ENCODE results near the gene PXDC1. TPM values are rescaled to one million over a fixed set of nuclear protein-coding genes. Genes with fewer than 3 reads are reported as not detected.
"Not testable (repeated sequence)": the region's sequence is repeated elsewhere in the genome, so short reads cannot be mapped to it uniquely, and the experiment has no call there.

Gene PXDC1
- total and polyA plus RNA-seq, 10 donors: 17.7 to 51.5 (median 32.0) TPM

DNA sequence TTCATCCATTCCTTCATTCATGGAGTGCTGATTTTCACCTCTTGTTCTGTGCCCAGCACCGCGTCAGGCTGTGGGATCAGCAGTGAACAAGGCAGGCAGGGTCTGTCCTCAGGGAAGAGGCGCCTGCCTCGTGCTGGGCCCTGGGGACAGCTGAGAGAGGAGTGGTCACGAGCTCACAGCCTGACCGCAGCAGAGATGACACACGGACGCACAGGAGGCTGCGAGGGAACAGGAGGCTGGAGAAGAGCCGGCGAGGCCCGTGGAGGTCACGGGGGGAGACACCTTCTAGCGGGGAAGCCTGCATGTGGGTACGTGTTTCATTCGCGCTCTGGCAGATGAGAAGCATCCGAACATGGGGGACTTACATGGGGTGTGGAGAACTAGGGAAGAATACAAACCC lies 27.5 kb downstream of the PXDC1 start:
- DNase-seq: peak; percentile 45
- no peaks in the 10 kb centered on the region for H3K9me3 ChIP-seq
- intact Hi-C loops (cut with DNase I; ENCODE audit: low total_unique reads): no loop called here
- no peak overlapping the region for H3K4me3 ChIP-seq
- peaks cover 0 to 8% (median 0%) of the 10 kb centered on the region in 6 donors for H3K4me1 ChIP-seq
- TF ChIP-seq POLR2A (IDR thresholded peaks at IDR 0.05) (no peak), CTCF (IDR thresholded peaks at IDR 0.05 in 8 of 11, conservative IDR thresholded peaks at IDR 0.05 in 3 of 11) (no peak), POLR2AphosphoS5 (IDR thresholded peaks at IDR 0.05) (no peak)
- H3K36me3 ChIP-seq: peaks cover 0 to 82% (median 37%) of the 10 kb centered on the region in 6 donors
- H3K27ac ChIP-seq: no peak overlapping the region
- 88 to 94% (median 89%) methylated on average over 18 of the region's 18 CpGs for WGBS, 5 donors
- no peaks in the 10 kb centered on the region for H3K27me3 ChIP-seq (replicated peaks in 1 of 7)

GRCh38 chr6:3723251-3723650 lies 28.3 kb downstream of the PXDC1 start:
- Histone ChIP-seq H3K27ac (no peak overlapping the region), H3K4me1 (peaks cover 0 to 8% (median 0%) of the 10 kb centered on the region in 6 donors)
- 90 to 94% (median 94%) methylated on average over 3 to 8 of the region's 8 CpGs for WGBS, 5 donors

DNA sequence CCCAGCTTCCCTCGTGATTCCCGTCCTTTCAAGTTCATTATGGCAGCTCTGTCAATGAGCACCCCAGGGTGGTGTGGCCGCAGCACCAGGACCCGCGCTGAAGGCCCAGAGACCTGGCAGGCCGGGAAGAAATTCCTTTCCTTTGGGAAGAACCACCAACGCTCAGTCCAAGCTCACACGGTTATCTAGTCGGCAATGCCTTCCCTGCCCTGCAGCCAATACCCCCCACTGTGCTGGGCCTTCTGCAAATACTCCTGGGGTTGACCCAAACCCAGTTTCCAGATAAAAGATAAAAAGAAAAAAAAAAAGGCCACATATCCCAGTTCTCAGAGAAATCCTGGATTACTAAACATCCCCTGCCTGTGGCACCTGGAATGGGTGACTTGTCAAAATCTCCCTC lies 28.7 kb downstream of the PXDC1 start:
- H3K27me3 ChIP-seq (replicated peaks in 1 of 7): no peaks in the 10 kb centered on the region
- no peak overlapping the region for H3K27ac ChIP-seq
- DNase-seq: peak; percentile 41
- no peaks in the 10 kb centered on the region for H3K9me3 ChIP-seq
- peaks cover 0 to 71% (median 37%) of the 10 kb centered on the region in 6 donors for H3K36me3 ChIP-seq
- H3K4me3 ChIP-seq: no peak overlapping the region
- H3K4me1 ChIP-seq: peaks cover 0 to 8% (median 0%) of the 10 kb centered on the region in 6 donors
- intact Hi-C loops (cut with DNase I; ENCODE audit: low total_unique reads): no loop called here
- 90 to 95% (median 92%) methylated on average over 9 of the region's 9 CpGs for WGBS, 5 donors
- TF ChIP-seq POLR2A (IDR thresholded peaks at IDR 0.05) (no peak), POLR2AphosphoS5 (IDR thresholded peaks at IDR 0.05) (no peak), CTCF (IDR thresholded peaks at IDR 0.05 in 8 of 11, conservative IDR thresholded peaks at IDR 0.05 in 3 of 11) (no peak)

More at GRCh38 chr6:3723251-3723650, 28.3 kb downstream of the PXDC1 start:
- peak; percentile 69 for DNase-seq
- no peaks in the 10 kb centered on the region for H3K9me3 ChIP-seq
- intact Hi-C loops (cut with DNase I; ENCODE audit: low total_unique reads): no loop called here
- TF ChIP-seq POLR2AphosphoS5 (IDR thresholded peaks at IDR 0.05): no peak
- no peak for TF ChIP-seq CTCF (IDR thresholded peaks at IDR 0.05 in 8 of 11, conservative IDR thresholded peaks at IDR 0.05 in 3 of 11)
- no peak for TF ChIP-seq POLR2A (IDR thresholded peaks at IDR 0.05)
- H3K4me3 ChIP-seq: no peak overlapping the region
- peaks cover 0 to 76% (median 37%) of the 10 kb centered on the region in 6 donors for H3K36me3 ChIP-seq
- H3K27me3 ChIP-seq (replicated peaks in 1 of 7): no peaks in the 10 kb centered on the region

- Histone ChIP-seq H3K9me3 (no peaks in the 10 kb centered on the region), H3K36me3 (peaks cover 0 to 64% (median 32%) of the 10 kb centered on the region in 6 donors), H3K27me3 (replicated peaks in 1 of 7) (no peaks in the 10 kb centered on the region), H3K4me1 (peaks cover 0 to 8% (median 0%) of the 10 kb centered on the region in 6 donors), H3K27ac (no peak overlapping the region), H3K4me3 (no peak overlapping the region)
- no peak for DNase-seq
- intact Hi-C loops (cut with DNase I; ENCODE audit: low total_unique reads): no loop called here
- TF ChIP-seq POLR2A (IDR thresholded peaks at IDR 0.05) (no peak), CTCF (IDR thresholded peaks at IDR 0.05 in 8 of 11, conservative IDR thresholded peaks at IDR 0.05 in 3 of 11) (no peak), POLR2AphosphoS5 (IDR thresholded peaks at IDR 0.05) (no peak)
- WGBS, 5 donors: 69 to 80% (median 77%) methylated on average over 11 of the region's 11 CpGs
Measured at GRCh38 chr6:3721810-3722621, 29.5 kb downstream of the PXDC1 start.

DNA sequence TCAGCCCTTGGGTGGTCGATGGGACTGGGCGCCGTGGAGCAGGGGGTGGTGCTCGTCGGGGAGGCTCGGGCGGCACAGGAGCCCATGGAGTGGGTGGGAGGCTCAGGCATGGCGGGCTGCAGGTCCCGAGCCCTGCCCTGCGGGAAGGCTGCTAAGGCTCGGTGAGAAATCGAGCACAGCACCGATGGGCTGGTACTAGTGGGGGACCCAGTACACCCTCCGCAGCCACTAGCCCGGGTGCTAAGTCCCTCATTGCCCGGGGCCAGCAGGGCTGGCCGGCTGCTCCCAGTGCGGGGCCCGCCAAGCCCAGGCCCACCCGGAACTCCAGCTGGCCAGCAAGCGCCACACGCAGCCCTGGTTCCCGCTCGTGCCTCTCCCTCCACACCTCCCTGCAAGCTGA lies 30.7 kb downstream of the PXDC1 start:
- intact Hi-C loops (cut with DNase I; ENCODE audit: low total_unique reads); H3K9me3 ChIP-seq; H3K4me3 ChIP-seq; H3K4me1 ChIP-seq; H3K27ac ChIP-seq; H3K27me3 ChIP-seq (replicated peaks in 1 of 7): not testable (repeated sequence)
- WGBS, 5 donors: 92 to 96% (median 93%) methylated on average over 3 to 24 of the region's 24 CpGs
- peaks cover 0 to 51% (median 27%) of the 10 kb centered on the region in 6 donors for H3K36me3 ChIP-seq
- DNase-seq: peak; percentile 54
